ENCODE results near the gene PSMA7.

- TF ChIP-seq POLR2A (IDR thresholded peaks at IDR 0.05) (no peak), EP300 (IDR thresholded peaks at IDR 0.05) (no peak)
- TF ChIP-seq, protein P1, sequence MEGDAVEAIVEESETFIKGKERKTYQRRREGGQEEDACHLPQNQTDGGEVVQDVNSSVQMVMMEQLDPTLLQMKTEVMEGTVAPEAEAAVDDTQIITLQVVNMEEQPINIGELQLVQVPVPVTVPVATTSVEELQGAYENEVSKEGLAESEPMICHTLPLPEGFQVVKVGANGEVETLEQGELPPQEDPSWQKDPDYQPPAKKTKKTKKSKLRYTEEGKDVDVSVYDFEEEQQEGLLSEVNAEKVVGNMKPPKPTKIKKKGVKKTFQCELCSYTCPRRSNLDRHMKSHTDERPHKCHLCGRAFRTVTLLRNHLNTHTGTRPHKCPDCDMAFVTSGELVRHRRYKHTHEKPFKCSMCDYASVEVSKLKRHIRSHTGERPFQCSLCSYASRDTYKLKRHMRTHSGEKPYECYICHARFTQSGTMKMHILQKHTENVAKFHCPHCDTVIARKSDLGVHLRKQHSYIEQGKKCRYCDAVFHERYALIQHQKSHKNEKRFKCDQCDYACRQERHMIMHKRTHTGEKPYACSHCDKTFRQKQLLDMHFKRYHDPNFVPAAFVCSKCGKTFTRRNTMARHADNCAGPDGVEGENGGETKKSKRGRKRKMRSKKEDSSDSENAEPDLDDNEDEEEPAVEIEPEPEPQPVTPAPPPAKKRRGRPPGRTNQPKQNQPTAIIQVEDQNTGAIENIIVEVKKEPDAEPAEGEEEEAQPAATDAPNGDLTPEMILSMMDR (IDR thresholded peaks at IDR 0.05): no peak
These were observed 44.0 kb upstream of the PSMA7 start for GRCh38 chr20:62186887-62187866.

Data from stomach (tissue), 4 donors.